Frontal cortex (tissue), 4 donors: ENCODE results near the gene NUP153. TPM values are rescaled to one million over a fixed set of nuclear protein-coding genes. Genes with fewer than 3 reads are reported as not detected.
A peak's percentile ranks its signal among the peaks of the same experiment; 100 is the strongest.
"Not testable (repeated sequence)": the region's sequence is repeated elsewhere in the genome, so short reads cannot be mapped to it uniquely, and the experiment has no call there.

ENCODE experiments used
- DNase-seq, 2 donors: peaks; one replicate each; pipeline ENCODE4 v3.0.0; 2012; ENCODE audit warnings: low spot score in 2 of 2
- FAIRE-seq: peaks from 2 replicates; lab custom pipeline; 2012; peaks lifted over from hg19 to GRCh38; lab: Jason Lieb, UNC
- small RNA-seq: library from RNA; depleted of rRNA; stranded (forward); fragments of <200 nt; gene quantifications from one replicate; pipeline ENCODE3, GENCODE V24; 2014
- total RNA-seq: library from RNA; depleted of rRNA; stranded (reverse); fragments of >200 nt; gene quantifications from one replicate; pipeline ENCODE4 v1.2.3, GENCODE V29; 2014
- donor health status: control.
- donor health status: control.
- donor health status: control.

NUP153 gene
- total RNA-seq, 1 donor from 2014 or later = 41.2 TPM

GRCh38 chr6:17581282-17581681 is 125.4 kb downstream of the NUP153 start:
- not testable (repeated sequence) for FAIRE-seq, DNase-seq

GRCh38 chr6:17580518-17581048 is 126.1 kb downstream of the NUP153 start:
- FAIRE-seq = no peak
- peak in 1 of 2 donors; percentile 16 for DNase-seq

GRCh38 chr6:17577059-17577458 is 129.7 kb downstream of the NUP153 start:
- DNase-seq = no peak
- no peak for FAIRE-seq

- no peak for FAIRE-seq
Observed at GRCh38 chr6:17574866-17575560, 131.7 kb downstream of the NUP153 start.

GRCh38 chr6:17565399-17565798 is 141.3 kb downstream of the NUP153 start:
- FAIRE-seq (no peak), DNase-seq (no peak)

More at GRCh38 chr6:17574866-17575560, 131.7 kb downstream of the NUP153 start:
- DNase-seq = no peak

Small RNAs within 50 kb of the gene (small RNA-seq; reads per million reads assigned to genes)
- not detected for gene RF00019
- 0.25 reads per million, percentile 5 among the genes with 10 or more reads in this experiment for gene RNA5SP204
- not detected for gene RNU6-190P
- not detected for gene SUMO2P13

Other genes starting within 250 kb of the NUP153 start
- 56.7 TPM for gene FAM8A1, start 106.6 kb downstream of the NUP153 start, total RNA-seq